Measurements from ENCODE around the gene UGCG.
A peak's percentile ranks its signal among the peaks of the same experiment; 100 is the strongest.
"Not testable (repeated sequence)": the region's sequence is repeated elsewhere in the genome, so short reads cannot be mapped to it uniquely, and the experiment has no call there.

UGCG gene

DNA sequence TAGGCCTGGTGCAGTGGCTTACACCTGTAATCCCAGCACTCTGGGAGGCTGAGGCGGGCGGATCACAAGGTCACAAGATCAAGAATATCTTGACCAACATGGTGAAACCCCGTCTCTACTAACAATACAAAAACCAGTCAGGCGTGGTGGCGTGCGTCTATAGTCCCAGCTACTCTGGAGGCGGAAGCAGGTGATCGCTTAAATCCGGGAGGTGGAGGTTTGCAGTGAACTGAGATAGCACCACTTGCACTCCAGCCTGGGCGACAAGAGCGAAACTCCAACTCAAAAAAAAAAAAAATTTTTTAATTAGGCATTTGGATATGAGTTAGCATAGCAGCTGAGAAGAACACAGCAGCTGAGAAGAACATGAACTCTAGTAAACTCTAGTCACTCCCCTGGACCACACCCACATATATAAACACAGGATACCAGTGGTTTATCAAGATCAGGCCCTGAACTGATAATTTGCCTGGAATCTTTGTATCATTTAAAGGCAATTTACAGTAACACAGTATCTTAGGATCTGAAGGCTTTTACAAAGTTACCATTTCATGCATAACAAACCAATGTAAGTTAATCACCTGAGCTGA, 4.6 kb upstream of the UGCG start:
- peak; percentile 41 for DNase-seq

DNA sequence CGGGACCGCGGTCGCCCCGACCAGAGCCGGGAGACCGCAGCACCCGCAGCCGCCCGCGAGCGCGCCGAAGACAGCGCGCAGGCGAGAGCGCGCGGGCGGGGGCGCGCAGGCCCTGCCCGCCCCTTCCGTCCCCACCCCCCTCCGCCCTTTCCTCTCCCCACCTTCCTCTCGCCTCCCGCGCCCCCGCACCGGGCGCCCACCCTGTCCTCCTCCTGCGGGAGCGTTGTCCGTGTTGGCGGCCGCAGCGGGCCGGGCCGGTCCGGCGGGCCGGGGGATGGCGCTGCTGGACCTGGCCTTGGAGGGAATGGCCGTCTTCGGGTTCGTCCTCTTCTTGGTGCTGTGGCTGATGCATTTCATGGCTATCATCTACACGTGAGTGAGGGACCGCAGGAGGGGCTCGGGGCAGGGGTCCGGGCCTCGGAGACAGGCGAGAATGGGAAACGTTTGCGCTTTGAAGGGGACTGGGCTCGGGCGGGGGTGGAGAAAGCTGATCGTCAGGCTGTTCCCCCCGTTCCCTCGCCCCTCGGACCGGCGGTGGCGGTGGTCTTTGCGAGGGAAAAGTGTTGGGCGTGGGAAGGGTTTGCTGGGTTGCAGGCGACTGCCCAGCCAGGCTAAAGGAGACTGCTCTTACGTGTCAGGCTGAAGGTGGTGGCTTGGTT, 457 bp downstream of the UGCG start:
- peak; percentile 43 for DNase-seq

DNA sequence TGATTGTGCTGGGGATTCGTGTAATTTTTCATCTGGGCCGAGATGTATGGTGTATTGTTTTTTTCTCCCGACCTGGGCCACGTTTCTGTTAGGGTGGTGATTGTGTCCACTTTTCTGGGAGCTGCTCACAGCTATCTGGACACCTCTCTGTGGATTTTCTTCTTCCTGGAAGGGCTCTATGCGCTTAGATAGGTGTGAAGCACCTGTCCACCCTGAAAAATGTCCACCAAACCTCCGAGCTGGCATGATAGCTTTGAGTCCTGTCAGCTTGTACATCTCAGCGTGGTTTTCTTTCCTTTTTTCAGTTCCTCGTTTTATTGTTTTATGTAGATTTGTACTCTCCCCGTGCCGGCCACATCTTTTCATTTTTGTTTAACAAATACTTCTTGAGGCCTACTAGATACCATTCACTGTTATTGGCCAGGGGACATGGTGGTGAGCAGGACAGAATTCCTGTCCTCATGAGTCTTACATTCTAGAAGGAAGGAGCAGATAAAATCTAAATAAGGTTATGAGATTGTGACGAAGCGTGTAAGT, 1.1 kb downstream of the UGCG start:
- peak; percentile 54 for DNase-seq

DNA sequence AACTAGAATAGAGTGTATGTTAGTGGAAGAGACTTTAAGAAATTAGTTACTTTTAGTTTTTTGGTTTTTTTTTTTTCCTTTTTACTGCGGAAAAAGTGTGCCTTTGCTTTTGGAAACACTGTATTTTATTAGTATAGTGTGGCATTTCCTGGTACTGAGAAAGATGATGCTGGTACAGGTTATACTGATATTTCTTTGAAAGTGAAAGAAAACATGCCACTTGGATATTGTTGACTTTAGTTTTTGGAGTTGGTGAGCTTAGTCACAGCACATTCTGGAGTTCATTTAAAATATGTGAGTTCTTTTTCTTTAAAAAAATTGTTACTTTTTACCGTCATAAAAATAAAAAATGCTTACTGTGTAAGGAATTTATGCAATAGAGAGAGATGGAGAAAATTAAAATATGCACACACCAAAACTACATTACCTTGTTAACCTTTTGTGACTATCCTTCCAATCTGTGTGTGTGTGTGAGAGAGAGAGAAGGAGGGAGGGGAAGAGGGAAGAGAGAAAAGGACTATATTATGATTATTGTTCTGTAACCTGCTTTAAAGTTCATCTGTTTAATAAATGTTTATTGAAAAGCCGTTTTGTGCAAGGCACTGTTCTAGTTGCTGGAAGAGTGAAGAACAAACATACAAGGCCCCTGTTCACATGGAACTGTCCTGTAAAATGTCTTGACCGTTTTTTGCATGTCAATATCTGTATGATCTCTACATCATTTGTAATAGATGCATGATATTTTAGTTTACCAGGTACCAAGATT, 1.9 kb downstream of the UGCG start:
- no peak for DNase-seq

DNA sequence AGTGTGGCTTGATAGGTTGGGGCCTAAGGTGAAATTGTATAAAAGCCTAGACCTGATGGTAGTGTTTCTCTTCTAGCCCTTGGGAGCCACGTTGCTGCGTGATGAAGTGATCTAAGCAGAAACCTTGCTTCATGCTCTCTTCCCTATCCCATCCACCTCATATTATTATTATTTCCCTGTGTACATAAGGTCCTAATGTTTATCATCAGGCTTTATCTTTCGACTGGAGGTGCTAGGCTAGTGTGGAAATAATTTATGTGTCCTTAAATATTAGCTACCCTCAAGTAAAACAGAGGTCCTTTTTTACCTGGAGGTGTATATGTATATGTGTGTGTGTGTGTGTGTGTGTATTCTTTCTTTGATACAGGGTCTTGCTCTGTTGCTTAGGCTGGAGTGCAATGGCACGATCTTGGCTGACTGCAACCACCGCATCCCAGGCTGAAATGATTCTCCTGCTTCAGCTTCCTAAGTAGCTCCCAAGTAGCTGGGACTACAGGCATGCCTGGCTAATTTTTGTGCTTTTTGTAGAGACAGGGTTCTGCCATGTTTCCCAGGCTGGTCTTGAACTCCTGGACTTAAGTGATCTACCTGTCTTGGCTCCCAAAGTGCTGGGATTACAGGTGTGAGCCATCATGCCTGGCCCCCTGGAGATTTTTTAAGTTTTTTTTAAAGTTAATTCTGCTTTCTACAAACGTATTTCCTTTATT, 3.7 kb downstream of the UGCG start:
- DNase-seq = no peak

DNA sequence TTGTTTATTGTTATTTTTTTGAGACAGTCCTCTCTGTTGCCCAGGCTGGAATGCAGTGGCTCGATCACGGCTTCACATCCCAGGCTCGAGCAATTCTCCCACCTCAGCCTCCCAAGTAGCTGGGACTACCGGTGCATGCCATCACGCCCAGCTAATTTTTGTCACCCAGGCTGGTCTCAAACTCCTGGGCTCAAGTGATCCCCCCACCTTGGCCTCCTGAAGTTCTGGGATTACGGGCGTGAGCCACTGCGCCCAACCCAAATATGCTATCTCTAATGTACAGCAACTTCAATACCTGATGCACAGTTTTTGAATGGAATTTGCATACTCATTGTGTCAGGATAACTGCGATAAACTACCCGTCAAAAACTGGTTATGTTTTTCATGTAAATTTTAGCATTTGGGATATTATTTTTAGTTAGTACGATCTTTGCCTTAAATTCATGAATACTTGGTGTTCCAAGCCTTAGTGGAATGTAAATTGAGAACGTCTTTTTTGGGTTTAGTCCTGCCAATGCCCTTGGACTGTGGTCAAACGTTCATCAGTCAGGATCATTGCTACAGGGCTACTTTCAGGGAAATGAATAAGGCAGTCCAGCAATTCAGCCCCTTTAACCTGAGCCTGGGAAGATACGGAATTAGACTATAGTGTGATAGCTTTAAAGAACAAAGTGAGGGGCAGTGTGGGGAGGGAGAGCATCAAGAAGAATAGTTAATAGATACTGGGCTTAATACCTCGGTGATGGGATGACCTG, 4.4 kb downstream of the UGCG start:
- no peak for DNase-seq

DNA sequence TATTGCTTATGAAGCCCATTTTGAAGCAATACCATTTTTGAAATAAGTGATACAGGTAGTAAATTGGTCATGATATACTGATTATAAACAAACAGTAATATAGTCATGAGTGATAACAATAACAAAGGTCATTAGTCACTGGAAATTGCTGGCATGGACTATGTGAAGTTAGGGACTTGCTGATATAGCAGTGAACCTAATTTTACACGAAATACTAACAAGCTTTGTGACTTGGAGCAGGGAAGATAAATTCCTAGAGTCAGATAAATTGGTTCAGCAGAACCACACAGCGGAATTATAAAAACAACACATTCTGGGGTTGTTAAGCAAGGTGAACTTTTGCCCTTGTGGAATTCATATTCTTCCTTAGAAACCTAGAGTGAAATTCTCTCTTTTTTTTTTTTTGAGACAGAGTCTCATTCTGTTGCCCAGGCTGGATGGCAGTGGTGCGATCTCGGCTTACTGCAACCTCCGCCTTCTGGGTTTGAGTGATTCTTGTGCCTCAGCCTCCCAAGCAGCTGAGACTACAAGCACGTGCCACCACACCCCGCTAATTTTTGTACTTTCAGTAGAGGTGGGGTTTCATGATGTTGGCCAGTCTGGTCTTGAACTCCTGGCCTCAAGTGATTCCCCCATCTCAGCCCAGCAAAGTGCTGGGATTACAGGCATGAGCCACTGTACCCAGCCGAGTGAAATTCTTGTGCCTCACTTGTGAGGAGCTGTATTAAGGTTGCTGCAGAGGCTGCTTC, 6.0 kb downstream of the UGCG start:
- DNase-seq = peak; percentile 53

DNA sequence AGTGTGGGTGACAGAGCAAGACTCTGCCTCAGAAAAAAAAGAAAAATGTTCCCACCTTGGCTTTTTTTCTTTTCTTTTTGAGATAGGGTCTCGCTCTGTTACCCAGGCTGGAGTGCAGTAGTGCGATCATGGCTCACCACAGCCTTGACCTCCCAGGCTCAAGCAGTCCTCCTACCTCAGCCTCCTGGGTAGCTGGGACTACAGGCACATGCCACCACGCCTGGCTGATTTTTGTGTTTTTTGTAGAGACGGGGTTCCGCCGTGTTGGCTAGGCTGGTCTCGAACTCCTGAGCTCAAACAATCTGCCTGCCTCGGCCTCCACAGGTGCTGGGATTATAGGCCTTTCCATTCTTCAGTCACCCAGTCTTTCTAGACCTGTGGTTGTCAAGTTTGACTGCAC, 6.9 kb downstream of the UGCG start:
- DNase-seq = not testable (repeated sequence)

DNA sequence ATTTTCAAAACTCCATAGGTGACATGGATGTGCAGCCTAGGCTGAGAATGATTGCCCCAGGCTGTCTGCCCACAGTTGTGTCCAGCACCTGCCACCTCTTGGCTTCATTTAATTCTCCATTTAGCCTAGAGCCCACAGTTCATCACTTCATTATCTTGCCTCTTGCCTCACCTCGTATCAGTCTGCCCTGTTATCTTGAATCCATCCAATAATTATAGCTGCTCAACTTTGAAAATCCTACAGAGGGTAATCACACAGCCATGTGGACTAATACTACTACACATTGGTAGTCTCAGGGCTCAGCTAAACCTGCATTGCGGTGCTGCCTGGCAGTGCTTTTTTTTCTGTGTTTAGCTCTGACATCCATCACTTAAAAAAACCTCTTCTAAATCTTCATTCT, 7.4 kb downstream of the UGCG start:
- no peak for DNase-seq

DNA sequence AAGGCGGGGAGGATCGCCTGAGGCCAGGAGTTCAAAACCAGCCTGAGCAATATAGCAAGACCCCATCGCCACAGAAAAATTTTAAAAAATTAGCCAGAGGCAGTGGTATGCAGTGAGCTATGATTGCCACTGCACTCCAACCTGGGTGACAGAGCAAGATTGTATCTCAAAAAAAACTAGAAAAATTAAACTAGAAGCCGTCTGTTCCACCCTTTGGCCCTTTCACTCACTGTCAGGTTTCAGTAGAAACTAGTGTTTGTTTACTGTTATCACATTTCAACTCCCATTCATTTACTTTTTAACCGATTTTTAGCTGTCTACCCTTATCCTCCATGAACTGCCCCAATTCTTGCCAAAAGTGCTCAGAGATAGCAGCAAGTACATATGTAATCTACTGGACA, 8.3 kb downstream of the UGCG start:
- no peak for DNase-seq

DNA sequence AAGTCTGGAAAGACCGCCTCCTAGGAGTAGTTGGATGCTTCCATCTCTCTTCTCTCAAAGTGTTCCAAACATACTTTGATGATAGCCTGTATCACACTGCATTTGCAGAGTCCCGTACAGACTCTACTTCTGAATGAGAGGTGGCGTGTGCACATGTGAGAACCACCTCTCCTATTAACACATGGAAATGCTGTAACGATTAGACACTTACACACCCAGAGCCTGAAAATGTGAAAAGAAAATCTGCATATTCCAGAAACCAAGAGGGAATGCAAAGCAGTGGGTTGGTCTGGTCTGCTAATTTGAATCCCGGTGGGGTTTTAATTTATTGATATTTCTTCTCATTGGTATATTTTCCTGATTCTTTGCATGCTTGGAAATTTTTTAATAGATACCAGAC, 10.5 kb downstream of the UGCG start:
- no peak for DNase-seq

DNA sequence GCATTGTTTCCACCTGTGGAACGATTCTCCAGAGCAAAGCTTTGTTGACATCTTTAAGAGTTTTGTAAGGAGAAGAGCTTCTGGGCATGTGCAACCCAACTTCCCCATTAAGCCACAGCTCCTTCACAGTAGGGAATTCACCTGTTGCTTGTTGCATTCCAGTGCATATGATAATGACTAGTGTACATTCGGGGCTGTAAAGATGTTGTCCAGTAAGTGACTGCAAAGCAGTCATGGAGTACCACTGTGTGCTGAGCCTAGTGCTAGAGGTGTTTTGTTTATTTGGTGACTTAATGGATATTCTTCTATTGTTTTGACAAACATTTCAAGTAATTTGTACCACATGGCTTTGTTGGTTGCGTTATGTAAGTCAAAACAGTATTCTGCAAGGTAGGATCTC, 12.8 kb downstream of the UGCG start:
- no peak for DNase-seq

DNA sequence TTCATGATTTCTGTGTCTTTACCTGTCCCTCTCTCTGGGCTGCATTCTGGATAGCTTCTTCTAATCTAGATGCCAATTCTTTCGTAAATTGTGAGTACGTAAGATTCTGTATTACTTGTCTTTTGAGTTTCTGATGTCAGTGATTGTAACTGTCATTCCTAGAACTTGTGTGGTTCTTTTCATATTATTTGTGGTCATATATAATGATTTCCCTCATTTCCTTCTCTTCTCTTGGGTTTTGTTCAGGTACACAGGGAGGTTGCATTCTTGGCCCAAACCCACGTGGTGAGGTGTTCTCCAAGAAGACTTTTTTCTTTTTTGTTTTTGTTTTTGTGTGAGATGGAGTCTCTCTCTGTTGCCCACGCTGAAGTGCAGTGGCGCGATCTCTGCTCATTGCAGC, 13.8 kb downstream of the UGCG start:
- no peak for DNase-seq

DNA sequence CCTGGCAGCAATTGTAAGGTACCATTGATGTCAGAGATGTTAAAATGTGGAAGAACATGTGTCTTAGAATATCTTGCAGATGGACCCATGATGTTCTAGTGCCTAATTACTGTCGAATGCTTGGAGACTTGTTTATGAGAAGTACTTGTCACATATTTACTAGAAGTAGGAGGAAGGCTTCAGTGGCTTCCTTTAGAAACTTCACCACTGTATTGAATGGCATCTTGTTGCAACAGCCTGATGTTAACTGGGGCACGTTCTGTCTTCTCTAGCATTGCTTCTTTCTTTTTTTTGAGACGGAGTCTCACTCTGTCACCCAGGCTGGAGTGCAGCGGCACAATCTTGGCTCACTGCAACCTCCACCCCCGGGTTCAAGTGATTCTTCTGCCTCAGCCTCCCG, 16.5 kb downstream of the UGCG start:
- no peak for DNase-seq

DNA sequence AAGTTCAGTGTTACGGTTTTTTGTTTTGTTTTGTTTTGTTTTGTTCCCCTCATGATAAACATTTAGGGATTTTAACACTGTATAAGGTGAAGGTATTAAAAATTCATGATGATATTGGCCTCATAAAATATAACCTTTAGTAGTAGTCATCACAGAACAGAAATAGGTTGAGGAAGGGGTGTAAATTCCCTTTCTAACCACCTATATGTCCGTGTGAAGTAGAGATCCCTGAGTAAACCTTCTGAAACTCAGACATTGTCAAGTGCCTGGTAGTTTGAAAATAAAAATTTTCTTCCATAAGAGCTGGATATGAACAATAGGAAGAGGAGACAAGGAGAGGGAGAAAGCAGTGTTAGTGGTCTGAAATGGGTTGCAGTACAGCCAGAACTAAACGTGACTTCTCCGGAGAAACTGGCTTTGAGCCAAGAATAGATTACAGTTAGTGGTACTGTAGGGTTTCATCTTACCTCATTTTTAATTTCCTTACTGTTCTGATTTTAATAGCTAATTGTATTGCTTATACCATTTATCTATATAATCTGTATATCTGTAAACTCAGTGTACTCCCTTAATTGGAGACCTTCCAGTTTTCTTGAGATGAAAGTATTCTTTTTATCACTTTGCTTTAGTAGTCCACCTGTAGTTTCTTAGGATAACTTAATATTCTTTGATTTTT, 18.3 kb downstream of the UGCG start:
- no peak for DNase-seq

DNA sequence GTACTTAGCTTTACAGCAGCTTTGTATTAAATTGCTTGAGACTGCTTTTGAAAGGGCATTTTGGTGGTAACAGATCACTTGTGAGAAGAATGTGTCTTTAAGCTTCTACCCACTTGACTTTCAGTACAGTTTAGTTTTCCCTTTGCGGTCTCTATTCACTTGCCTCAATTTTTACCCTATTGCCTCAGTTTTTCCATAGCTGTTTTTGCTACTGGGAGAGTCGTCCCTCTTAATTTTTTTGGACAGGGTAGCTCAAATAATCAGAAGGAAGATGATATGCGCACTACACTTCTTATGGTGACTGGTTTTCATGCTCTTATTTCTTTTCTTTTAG, 18.8 kb downstream of the UGCG start:
- no peak for DNase-seq

DNA sequence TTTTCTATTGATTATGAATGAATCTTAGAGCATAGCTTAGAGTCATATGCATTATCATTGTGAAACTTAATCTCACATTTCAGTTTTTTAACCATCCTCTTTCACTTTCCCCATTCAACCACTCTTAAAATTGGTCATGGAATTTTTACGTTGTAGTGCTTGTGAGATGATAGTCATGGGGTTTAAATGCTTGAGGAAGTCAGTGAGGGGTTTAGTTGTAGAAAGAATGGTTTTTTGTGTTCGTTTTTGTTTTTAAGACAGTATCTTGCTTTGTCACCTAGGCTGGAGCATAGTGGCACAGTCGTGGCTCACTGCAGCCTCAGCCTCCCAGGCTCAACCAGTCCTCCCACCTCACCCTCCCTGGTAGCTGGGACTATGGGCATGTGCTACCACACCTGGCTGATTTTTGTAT, 19.6 kb downstream of the UGCG start:
- no peak for DNase-seq

DNA sequence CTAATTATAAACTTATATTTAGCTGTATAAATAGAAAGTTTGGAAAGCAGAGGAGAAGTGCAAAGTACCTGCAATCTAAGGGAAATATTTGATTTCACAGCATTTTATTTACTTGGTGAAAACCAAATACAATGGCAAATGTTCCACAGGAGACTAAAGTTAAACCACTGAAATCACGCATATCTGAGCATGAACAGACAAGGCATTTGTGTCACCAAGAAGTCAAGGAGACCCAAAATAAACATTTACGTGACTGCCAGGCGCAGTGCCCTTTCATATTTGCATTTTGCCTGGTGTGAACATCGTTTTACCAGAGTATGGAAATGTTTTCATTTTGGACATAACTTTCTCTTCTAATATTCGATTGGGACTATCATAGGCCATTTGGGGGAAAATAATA, 20.6 kb downstream of the UGCG start:
- DNase-seq = no peak

DNA sequence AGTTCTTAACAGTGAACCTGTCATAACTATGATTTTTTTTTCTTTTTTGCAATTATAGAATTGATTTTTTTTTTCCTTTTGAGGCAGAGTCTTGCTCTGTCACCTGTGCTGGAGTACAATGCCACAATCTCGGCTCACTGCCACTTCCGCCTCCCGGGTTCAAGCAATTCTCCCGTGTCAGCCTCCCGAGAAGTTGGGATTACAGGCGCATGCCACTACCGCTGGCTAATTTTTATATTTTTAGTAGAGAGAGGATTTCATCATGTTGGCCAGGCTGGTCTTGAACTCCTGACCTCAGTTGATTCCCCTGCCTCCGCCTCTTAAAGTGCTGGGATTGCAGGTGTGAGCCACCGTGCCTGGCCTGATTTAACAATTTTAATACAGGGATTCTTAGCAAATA, 21.4 kb downstream of the UGCG start:
- no peak for DNase-seq

DNA sequence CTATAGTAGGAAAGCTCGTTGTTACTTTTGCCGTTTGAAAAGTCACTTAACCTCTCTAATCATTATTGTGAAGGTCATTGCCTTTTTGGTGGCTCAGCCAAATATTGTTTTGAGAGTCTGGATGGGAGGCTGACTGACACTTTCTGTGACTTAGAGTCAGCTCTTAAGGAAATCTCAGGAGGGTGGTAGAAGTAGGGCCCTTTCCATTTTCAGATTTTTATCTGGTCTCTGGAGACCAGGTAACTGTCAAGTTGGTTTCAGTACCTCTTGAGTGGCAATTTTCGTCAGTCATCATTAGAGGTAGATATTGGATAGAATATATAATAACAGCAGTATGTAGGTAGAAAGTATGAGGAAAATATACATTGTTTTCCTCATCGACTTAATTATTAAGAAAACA, 23.3 kb downstream of the UGCG start:
- no peak for DNase-seq

DNA sequence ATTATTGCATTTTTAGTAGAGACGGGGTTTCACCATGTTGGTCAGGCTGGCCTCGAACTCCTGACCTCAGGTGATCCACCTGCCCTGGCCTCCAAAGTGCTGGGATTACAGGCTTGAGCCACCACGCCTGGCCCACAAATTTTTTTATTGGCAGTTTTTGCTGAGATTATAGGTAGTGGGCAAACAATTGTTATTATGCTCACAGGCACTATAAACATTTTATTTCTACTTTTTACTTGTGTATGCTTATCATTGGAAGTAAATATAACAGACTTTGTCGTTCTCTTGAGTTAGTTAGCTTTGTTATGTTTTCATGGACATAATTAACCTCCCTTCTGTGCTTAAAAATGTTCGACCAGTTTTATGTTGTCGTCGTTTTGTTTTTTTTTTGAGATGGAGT, 23.9 kb downstream of the UGCG start:
- DNase-seq = no peak
